HepG2 (cell line): ENCODE data around the gene SNRPD2. TPM values are rescaled to one million over a fixed set of nuclear protein-coding genes. Genes with fewer than 3 reads are reported as not detected.

Experiments used
- ATAC-seq: fragments of 200-7000 bp; cut with Tn5 transposase; 3 replicates; pipeline ENCODE4 v1.9.1; 2020; ENCODE audit warnings: mild to moderate bottlenecking, moderate library complexity
- BruUV-seq: library from RNA; stranded (reverse); fragments of 400-500 nt; replicated peaks from 2 replicates; lab custom pipeline; 2021; lab: Mats Ljungman, UMichigan
- CTCF ChIA-PET: fragments of 300-600 bp; formaldehyde crosslinking; extraction: SDS; loops from one replicate; lab custom pipeline; 2021; ENCODE audit warnings: low total read pairs, inconsistent platforms, low intra/inter-chr PET ratio; lab: Yijun Ruan, JAX
- POLR2A ChIA-PET: fragments of 350-600 bp; sonication (Branson Sonifier 250); formaldehyde crosslinking; loops from one replicate; lab custom pipeline; 2020; ENCODE audit warnings: antibody characterized with exemption, inconsistent platforms; lab: Yijun Ruan, JAX
- DNase-seq: peaks from one replicate; pipeline ENCODE4 v3.0.0-alpha.2; 2015; ENCODE audit warnings: low spot score
- FAIRE-seq: peaks from 3 replicates; lab custom pipeline; 2011; peaks lifted over from hg19 to GRCh38; lab: Jason Lieb, UNC
- H2AFZ ChIP-seq: one replicate; pipeline ENCODE4 v1.6.1; 2011; ENCODE audit warnings: low read length, inconsistent platforms
- H3K27ac ChIP-seq: fragments of 300-600 bp; 3 replicates; pipeline ENCODE4 v1.8.0; 2011; ENCODE audit warnings: mixed run types, mild to moderate bottlenecking, mixed read lengths, low read length, inconsistent platforms; ENCODE audit not compliant: insufficient read depth; ENCODE audit errors: extremely low read length
- H3K27me3 ChIP-seq, 2 experiments: fragments of 200-600 bp in 1 of 2; 2 replicates in 1 of 2; 3 replicates in 1 of 2; pipeline versions ENCODE4 v1.6.0 to v1.8.0; 2011; ENCODE audit warnings: low read length in 2 of 2, mild to moderate bottlenecking in 2 of 2, moderate library complexity in 2 of 2, inconsistent platforms in 1 of 2; ENCODE audit not compliant: insufficient read depth in 2 of 2, control insufficient read depth in 1 of 2
- H3K36me3 ChIP-seq, 2 experiments: fragments of 200-600 bp in 1 of 2; replicated peaks in 1 of 2; 2 replicates in 1 of 2; 3 replicates in 1 of 2; pipeline versions ENCODE4 v1.5.1 to v1.8.0; 2011; ENCODE audit warnings: low read length in 2 of 2, inconsistent platforms in 1 of 2; ENCODE audit not compliant: insufficient read depth in 2 of 2, control insufficient read depth in 1 of 2
- H3K4me1 ChIP-seq: 2 replicates; pipeline ENCODE4 v1.5.1; 2012; ENCODE audit warnings: low read length, inconsistent platforms; ENCODE audit not compliant: insufficient read depth
- H3K4me2 ChIP-seq: 2 replicates; pipeline ENCODE4 v1.6.0; 2011; ENCODE audit warnings: low read depth, low read length, inconsistent platforms
- H3K4me3 ChIP-seq, 3 experiments: fragments of 200-600 bp in 1 of 3; sonication (generic), shearing (Covaris generic) in 1 of 3; replicated peaks in 1 of 3; 2 replicates each; pipeline ENCODE4 v1.5.1; 2011 to 2016; ENCODE audit warnings: low read length in 3 of 3, inconsistent platforms in 2 of 3, low read depth in 2 of 3, mild to moderate bottlenecking in 2 of 3, control low read depth in 1 of 3, mixed read lengths in 1 of 3; ENCODE audit not compliant: insufficient read depth in 1 of 3
- H3K79me2 ChIP-seq: one replicate; pipeline ENCODE4 v1.6.1; 2011; ENCODE audit warnings: low read length, inconsistent platforms; ENCODE audit not compliant: insufficient read depth
- H3K9ac ChIP-seq: 2 replicates; pipeline ENCODE4 v1.6.0; 2011; ENCODE audit warnings: mild to moderate bottlenecking, low read depth, low read length, inconsistent platforms; ENCODE audit not compliant: insufficient read depth
- H3K9me3 ChIP-seq: 2 replicates; pipeline ENCODE4 v1.5.1; 2012; ENCODE audit warnings: mild to moderate bottlenecking, low read length
- H4K20me1 ChIP-seq: 2 replicates; pipeline ENCODE4 v1.6.0; 2011; ENCODE audit warnings: inconsistent platforms, mild to moderate bottlenecking, low read length, moderate library complexity; ENCODE audit not compliant: insufficient read depth
- CENPBD1 ChIP-seq: sonication (generic); formaldehyde crosslinking; IDR thresholded peaks from 2 replicates; pipeline ENCODE4 v1.8.0; 2022; ENCODE audit warnings: missing genetic modification reagents, low read depth, mild to moderate bottlenecking, borderline replicate concordance
- DNMT1 ChIP-seq: sonication (generic); formaldehyde crosslinking; IDR thresholded peaks from 2 replicates; pipeline ENCODE4 v1.5.1; 2020; ENCODE audit warnings: mild to moderate bottlenecking, missing genetic modification reagents
- DRAP1 ChIP-seq: IDR thresholded peaks from 2 replicates; pipeline ENCODE4 v1.6.1; 2016; ENCODE audit warnings: missing genetic modification reagents, missing compliant biosample characterization
- HNRNPLL ChIP-seq: fragments of 200-400 bp; formaldehyde crosslinking; IDR thresholded peaks from 2 replicates; pipeline ENCODE4 v1.6.1; 2017; ENCODE audit warnings: mild to moderate bottlenecking, low read depth, low read length; ENCODE audit not compliant: poor library complexity, severe bottlenecking
- HNRNPUL1 ChIP-seq: fragments of 200-400 bp; formaldehyde crosslinking; IDR thresholded peaks from 2 replicates; pipeline ENCODE4 v1.6.1; 2017; ENCODE audit warnings: low read depth, mild to moderate bottlenecking, low read length, moderate library complexity
- HOXA5 ChIP-seq: sonication (generic); formaldehyde crosslinking; IDR thresholded peaks from 2 replicates; pipeline ENCODE4 v1.4.0; 2020; ENCODE audit warnings: missing genetic modification reagents
- KDM2A ChIP-seq: sonication (generic); formaldehyde crosslinking; IDR thresholded peaks from 2 replicates; pipeline ENCODE4 v1.4.0; 2020; ENCODE audit warnings: low read depth, missing genetic modification reagents, borderline replicate concordance
- PLRG1 ChIP-seq: fragments of 450-650 bp; conservative IDR thresholded peaks from 2 replicates; pipeline ENCODE4 v1.6.1; 2016
- POLR2A ChIP-seq, 2 experiments: IDR thresholded peaks; 2 replicates each; pipeline ENCODE4 v1.6.1; 2011; ENCODE audit warnings: low read depth in 2 of 2, low read length in 2 of 2, mild to moderate bottlenecking in 1 of 2, moderate library complexity in 1 of 2; ENCODE audit not compliant: insufficient read depth in 1 of 2
- RBM22 ChIP-seq: fragments of 200-400 bp; formaldehyde crosslinking; optimal IDR thresholded peaks from 2 replicates; pipeline ENCODE3; 2017; ENCODE audit warnings: mild to moderate bottlenecking, low read length, moderate library complexity
- SALL2 ChIP-seq: sonication (generic); formaldehyde crosslinking; IDR thresholded peaks from 2 replicates; pipeline ENCODE4 v1.8.1; 2023; ENCODE audit warnings: mild to moderate bottlenecking, missing genetic modification reagents, inconsistent platforms
- SRSF9 ChIP-seq: fragments of 200-400 bp; formaldehyde crosslinking; IDR thresholded peaks from 2 replicates; pipeline ENCODE4 v1.6.1; 2018; ENCODE audit warnings: borderline replicate concordance, mild to moderate bottlenecking, low read depth, low read length; ENCODE audit not compliant: insufficient read depth, poor library complexity, severe bottlenecking
- ZBTB38 ChIP-seq: sonication (generic); formaldehyde crosslinking; IDR thresholded peaks from 2 replicates; pipeline ENCODE4 v1.5.1; 2020; ENCODE audit warnings: mild to moderate bottlenecking, missing genetic modification reagents
- ZFP82 ChIP-seq: sonication (generic); formaldehyde crosslinking; IDR thresholded peaks from 2 replicates; pipeline ENCODE4 v1.5.1; 2020; ENCODE audit warnings: mild to moderate bottlenecking, missing genetic modification reagents, borderline replicate concordance
- ZNF276 ChIP-seq: sonication (generic); formaldehyde crosslinking; IDR thresholded peaks from 2 replicates; pipeline ENCODE4 v1.4.0; 2020; ENCODE audit warnings: mild to moderate bottlenecking, low read depth, missing genetic modification reagents
- ZNF337 ChIP-seq: sonication (generic); formaldehyde crosslinking; IDR thresholded peaks from 2 replicates; pipeline ENCODE4 v1.5.1; 2020; ENCODE audit warnings: missing genetic modification reagents, low read depth, mild to moderate bottlenecking, borderline replicate concordance
- ZNF687 ChIP-seq: sonication (generic); formaldehyde crosslinking; IDR thresholded peaks from 2 replicates; pipeline ENCODE4 v1.5.1; 2020; ENCODE audit warnings: mild to moderate bottlenecking, missing genetic modification reagents, moderate library complexity
- WGBS: methylation state at CpG from one replicate; pipeline ENCODE4 v1.1.6; 2017; ENCODE audit warnings: low lambda C conversion rate; 5-methylcytosine and 5-hydroxymethylcytosine counted together
- in situ Hi-C: cut with HindIII; loops from 2 replicates; pipeline ENCODE4 v1.10.0; 2017; ENCODE audit warnings: low pct_unique_long_range_greater_than_20kb; ENCODE audit not compliant: extremely low pct_ligation_motif_present
- intact Hi-C: fragments of 100-400 bp; cut with micrococcal nuclease; formaldehyde crosslinking; loops from one replicate; pipeline ENCODE4 v1.10.0; 2022; ENCODE audit not compliant: unreplicated experiment
- polyA plus RNA-seq, 8 experiments: library from polyadenylated mRNA; depleted of rRNA in 3 of 8; stranded (reverse) in 7 of 8; unstranded in 1 of 8; fragments of >200 nt; fragmentation: Illumina TruSeq in 4 of 8; extraction: Trizol in 4 of 8; gene quantifications; 2 replicates each; pipeline versions ENCODE4 v1.2.1 to v1.2.3, GENCODE V29; 2011 to 2016; ENCODE audit warnings: low read depth in 4 of 8, missing spikeins in 1 of 8, mixed read lengths in 1 of 8; ENCODE audit not compliant: insufficient read depth in 1 of 8
- total RNA-seq, 5 experiments: library from RNA; depleted of rRNA; stranded (reverse); fragments of >200 nt; fragmentation: Illumina TruSeq; extraction: Trizol; gene quantifications; 2 replicates each; pipeline ENCODE4 v1.2.3, GENCODE V29; 2016; ENCODE audit warnings: low read depth in 1 of 5

Gene SNRPD2
- total and polyA plus RNA-seq, 2 of the 13 experiments (the other 11 are each of a cell fraction or from before 2014, with no cell fraction given) = 299 to 485 TPM

GRCh38 chr19:45670670-45671453, 20.9 kb downstream of the SNRPD2 start:
- no peak for FAIRE-seq
- Histone ChIP-seq H3K9ac (no peak overlapping the region), H3K4me3 (peak overlapping the region in 1 of 3 experiments; percentile 20; a peak in 2 of 6 replicates)
- TF ChIP-seq ZNF687 (peak; percentile 34), HNRNPUL1 (no peak), HNRNPLL (no peak), RBM22 (no peak), HOXA5 (CRISPR knock-in tag) (no peak), ZNF337 (no peak), ZBTB38 (CRISPR knock-in tag) (no peak; the same call in 1 of the 2 replicates), ZNF276 (CRISPR knock-in tag) (no peak), SALL2 (CRISPR knock-in tag) (no peak), DNMT1 (no peak), SRSF9 (no peak), ZFP82 (CRISPR knock-in tag) (no peak), POLR2A (IDR thresholded peaks at IDR 0.05; ENCODE audit: insufficient read depth in 1 of 2, low read depth in 2 of 2, low read length in 2 of 2) (no peak), DRAP1 (CRISPR knock-in tag) (peak; percentile 32; the same call in 1 of the 2 replicates), KDM2A (CRISPR knock-in tag) (no peak), CENPBD1 (CRISPR knock-in tag) (no peak), PLRG1 (no peak)

More at GRCh38 chr19:45670670-45671453, 20.9 kb downstream of the SNRPD2 start:
- Histone ChIP-seq H4K20me1 (no peaks in the 10 kb centered on the region), H3K79me2 (no peaks in the 10 kb centered on the region), H3K27me3 (peaks cover 2 to 3% of the 10 kb centered on the region in 2 experiments; a peak in 1 of 5 replicates), H3K36me3 (no peaks in the 10 kb centered on the region), H3K9me3 (no peaks in the 10 kb centered on the region), H3K4me1 (peaks cover 35% of the 10 kb centered on the region), H2AFZ (no peak overlapping the region), H3K27ac (no peak overlapping the region), H3K4me2 (peak overlapping the region; percentile 39)
- CTCF ChIA-PET = no interaction called here
- DNase-seq (peak; percentile 55), ATAC-seq (peak; percentile 36)
- 44% methylated on average over 25 of the region's 42 CpGs for WGBS
- POLR2A ChIA-PET = interaction anchor here (0.8 to 1.8 kb wide), 5 partner anchors 21 to 98 kb away, joined by 3 to 11 read pairs (median 6); partner anchors contain the start of genes EML2, OPA3, QPCTL and SIX5
- intact Hi-C loops = no loop called here
- no TSS peak for BruUV-seq
- in situ Hi-C loops = no loop called here
